NCI-H2227 (cell line): ENCODE measurements around the gene POLN.

Experiments used
- DNase-seq: peaks from one replicate; lab custom pipeline; 2025; ENCODE audit not compliant: unreplicated experiment; lab: John Stamatoyannopoulos, UW

The POLN gene

DNA sequence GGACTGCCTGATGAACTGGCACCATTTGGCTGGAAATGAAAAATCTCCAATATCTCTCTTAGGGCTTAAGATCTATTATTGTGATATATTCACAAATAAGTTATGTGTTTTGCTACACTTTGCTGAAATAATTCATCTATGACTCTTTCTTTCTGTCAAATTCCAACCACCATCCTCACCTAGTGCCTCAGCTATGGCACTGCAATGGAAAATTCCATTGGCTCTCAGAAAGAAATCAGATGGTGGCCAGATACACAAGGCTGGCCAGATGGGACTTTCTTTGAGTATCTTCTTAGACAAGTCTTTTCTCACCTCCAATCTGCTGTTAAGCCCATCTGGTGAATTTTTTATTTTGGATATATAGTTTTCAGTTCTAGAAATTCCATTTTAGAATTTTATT, 154.8 kb downstream of the POLN start:
- no peak for DNase-seq

GRCh38 chr4:2085496-2085901, 156.4 kb downstream of the POLN start:
- DNase-seq = no peak

- no peak for DNase-seq
Measured at GRCh38 chr4:2084316-2084715, 157.6 kb downstream of the POLN start.

DNA sequence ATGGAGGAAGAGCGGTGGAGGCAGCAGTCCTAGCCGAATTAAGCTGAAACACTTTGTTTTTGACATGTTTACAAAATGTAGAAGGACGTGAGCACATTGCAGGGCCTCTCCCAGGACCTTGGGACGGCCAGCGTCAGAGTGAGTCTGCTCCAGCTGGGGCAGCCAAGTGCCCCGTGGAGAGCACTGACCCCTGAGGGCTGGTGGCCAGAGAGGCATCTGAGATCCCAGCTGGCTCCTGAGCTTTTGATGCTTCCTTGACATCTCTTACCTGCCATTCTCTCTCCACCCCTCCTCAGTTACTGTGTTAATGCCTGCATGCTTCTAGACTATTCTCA, 158.1 kb downstream of the POLN start:
- no peak for DNase-seq

GRCh38 chr4:2083116-2083825, 158.7 kb downstream of the POLN start:
- DNase-seq = no peak

DNA sequence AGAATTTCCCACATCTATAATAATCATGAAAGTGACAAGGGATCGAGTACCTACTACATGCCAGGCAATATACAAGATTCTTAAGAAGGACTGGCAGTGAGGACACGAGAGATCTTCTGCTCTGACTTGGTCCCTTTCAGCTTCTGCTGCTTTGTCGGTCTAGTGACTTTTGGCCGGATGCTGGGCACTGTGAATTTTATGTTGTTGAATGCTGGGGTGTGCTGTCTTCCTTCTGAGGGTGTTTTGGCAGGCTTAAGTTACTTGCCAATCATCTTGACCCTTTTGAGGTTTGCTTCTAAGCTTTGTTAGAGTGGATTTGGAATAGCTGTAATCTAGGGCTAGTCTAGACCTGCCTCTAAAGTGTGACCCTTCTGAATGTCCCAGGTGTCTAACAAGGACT, 159.3 kb downstream of the POLN start:
- no peak for DNase-seq

DNA sequence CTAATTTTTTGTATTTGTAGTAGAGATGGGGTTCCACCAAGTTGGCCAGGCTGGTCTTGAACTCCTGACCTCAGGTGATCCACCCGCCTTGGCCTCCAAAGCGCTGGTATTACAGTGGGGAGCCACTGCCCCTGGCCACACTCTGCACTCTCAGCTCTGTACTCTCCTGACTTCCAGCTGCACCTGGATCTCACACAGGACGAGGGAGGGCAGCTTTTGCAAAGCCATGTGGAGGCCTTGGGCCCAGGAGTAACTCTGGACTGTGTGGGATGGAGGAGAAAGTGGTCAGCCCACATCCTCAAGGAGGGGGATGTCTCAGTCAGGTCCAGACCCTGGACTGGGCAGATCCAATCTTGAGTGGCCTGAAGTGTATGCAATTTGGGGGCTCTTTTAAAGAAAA, 159.8 kb downstream of the POLN start:
- DNase-seq = no peak

DNA sequence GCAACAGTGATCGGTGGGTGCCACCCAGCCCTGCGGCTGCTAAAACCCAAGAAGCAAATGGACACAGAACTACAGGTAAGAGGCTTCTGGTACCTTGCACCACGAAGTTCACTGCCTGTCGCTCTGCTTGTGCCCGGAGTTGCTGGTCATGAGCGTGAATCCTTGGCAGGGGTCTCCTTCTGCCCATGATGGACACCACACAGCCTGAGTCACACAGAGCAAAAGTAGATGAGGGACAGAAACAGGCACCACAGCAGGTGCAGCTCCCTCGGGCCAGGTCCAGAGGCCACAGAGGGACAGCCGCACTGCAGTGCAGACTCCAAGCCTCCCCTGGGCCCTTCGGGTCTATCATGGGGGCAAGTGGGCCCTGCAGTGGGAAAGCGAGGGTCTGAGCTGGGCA, 160.4 kb downstream of the POLN start:
- no peak for DNase-seq

- DNase-seq = no peak
Measured at GRCh38 chr4:2080429-2081300, 161.3 kb downstream of the POLN start.

GRCh38 chr4:2079926-2080325, 162.0 kb downstream of the POLN start:
- no peak for DNase-seq

- DNase-seq = no peak
Measured at GRCh38 chr4:2079006-2079405, 162.9 kb downstream of the POLN start.

DNA sequence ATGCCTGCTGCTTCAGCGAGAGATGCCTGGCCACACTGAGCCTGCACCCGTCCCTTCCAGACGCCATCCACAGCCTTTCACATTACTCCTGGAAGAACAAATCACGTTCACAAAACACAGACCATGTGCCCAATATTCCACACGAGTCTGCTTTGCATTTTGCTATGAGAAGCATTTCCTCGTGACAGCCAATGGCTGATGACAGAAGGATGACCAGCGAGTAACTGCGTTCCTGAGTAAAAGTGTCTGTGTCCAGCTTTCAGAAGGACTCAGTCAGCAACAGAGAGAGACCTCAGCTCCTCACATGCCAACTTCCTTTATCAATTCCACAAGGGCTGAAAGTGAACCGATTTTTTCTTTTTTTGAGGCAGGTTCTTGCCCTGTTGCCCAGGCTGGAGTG, 163.3 kb downstream of the POLN start:
- no peak for DNase-seq

GRCh38 chr4:2077537-2078460, 164.1 kb downstream of the POLN start:
- DNase-seq = no peak

GRCh38 chr4:2076908-2077536, 164.9 kb downstream of the POLN start:
- DNase-seq = no peak

DNA sequence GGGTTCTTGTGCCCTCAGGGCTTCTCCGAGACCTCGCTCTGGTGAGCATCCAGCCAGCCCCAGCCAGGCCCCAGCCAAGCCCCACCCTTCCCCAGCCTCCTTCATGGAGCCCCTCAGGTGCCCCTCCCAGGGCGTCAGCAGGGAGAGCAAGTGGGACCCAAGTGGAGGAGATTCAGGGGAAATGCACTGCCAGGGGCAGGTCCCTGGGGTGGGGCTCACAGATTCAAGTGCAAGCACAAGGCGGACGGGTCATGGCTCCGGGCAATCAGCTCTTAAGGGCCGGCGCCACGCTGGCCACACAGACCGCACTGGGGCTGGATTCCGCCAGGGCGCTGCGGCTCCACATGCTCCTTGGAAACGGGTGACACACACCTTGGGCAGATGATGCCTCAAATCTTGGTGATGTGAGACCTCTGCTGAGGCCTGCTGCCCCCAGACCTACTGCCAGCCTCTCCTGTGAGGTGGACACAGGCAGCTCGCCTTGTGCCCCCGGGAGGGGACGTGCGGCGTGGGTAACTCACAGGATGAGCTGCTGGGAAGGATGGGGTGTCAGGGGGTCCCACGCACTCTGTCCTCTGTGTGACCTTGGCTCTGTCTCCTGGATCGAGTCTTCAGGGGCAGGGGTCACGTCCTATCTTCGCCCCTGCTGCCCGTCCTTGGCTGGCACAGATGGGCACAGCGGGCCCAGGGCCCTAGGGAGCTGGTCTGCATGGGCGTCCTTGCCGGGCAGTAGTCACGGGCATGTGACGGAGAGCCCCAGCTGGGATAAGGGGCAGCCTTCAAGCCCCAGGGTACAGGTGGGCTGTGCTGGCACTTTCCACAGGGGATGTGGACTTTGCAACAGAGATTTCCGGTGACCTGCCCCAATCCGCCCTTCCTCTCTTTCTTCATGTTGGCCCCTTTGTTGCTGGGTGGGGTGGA, 165.7 kb downstream of the POLN start:
- no peak for DNase-seq

DNA sequence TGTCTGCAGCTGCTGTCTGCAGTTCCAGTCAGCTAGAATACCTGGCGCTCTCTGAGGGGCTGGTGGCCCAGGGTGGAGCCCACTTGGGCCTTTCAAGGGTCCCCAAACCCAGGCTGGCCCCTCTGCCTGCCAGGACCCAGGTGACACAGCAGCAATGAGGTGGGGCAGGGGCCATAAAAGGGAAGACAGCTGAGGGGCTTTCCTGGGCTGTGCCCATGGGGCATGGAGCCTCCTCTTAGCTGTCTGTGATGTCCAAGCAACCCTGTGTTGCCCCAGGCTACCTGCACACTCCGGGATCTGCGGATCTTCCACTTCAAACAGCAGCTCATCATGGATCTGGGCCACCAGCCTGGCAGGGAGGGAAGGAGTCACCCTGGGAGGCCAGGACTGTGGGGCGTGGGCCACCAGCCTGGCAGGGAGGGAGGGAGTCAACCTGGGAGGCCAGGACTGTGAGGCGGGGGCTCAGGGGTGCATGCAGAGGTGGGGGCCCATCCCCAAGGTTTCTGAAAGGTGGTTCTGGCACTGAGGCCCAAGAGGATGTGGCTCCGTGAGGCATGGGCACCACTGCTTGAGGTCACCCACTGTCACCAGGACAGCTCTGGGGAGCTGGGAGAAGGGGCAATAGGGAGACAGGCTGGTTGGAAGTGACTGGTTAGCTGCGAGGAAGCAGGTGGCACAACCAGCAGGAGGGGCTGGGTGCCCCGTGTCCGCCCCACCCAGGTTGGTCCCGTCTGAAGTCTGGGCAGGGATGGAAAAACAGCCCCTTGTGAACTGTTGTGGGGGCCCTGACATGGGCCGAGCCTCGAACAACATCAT, 166.5 kb downstream of the POLN start:
- no peak for DNase-seq

GRCh38 chr4:2074588-2074987, 167.3 kb downstream of the POLN start:
- DNase-seq = no peak

DNA sequence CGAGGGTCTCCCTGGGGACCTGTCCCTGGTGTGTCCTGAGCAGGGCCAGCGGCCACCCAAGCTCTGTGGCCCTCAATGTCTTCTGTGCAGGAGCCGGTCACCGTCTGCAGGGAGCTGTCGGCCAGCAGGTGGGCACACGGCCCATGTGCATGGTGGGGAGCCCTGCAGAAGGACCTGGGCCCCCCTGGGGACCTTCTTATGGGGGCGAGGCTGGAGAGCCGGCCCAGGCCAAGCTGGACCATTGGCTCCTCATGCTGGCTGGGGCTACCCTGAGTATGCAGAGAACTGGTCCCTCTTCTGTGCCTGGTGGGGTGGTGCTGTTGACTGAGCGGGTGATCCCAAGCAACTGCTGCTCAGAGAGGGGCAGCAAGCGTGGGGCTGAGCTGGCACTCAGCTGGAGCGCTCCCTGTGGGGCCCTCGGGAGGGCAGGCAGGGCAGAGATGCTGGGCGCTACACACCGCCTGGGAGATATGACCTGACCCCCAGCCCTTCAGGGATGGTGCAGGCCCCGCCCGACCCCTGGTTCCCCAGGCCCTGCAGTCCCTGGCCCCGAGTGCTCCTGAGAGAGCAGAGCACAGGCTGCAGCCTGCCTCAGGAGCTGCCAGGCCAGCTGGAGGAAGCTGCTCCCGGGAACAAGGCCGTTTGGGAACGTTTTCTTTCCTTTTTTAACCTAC, 168.0 kb downstream of the POLN start:
- DNase-seq = no peak
